ENCODE measurements around the gene RAP2B. TPM values are rescaled to one million over a fixed set of nuclear protein-coding genes. Genes with fewer than 3 reads are reported as not detected.
A peak's percentile ranks its signal among the peaks of the same experiment; 100 is the strongest.

RAP2B gene
- polyA plus RNA-seq, 3 donors = 17.5 to 35.5 (median 24.7) TPM

DNA sequence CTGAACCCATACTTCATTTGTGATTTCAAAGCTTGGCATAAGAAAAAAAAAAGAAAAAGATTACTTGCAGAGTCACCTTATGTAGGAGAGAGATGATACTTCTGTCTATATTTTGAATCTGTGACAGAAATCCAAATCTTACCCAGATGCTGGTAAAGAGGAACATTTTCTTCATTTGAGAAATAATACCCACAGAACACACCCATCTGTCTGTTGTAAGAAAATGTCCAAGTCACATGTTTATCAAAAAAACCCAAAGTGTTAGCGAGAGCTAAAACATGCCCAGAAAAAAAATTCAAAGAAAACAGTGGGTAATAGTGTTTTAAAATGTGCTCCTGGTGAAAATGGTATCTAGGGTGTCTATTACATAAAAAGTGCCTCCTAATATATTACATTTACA lies 18.0 kb upstream of the RAP2B start:
- Histone ChIP-seq H2AFZ (ENCODE audit: insufficient read depth, low read depth, low read length, poor library complexity, severe bottlenecking) (no peak overlapping the region), H3K9me3 (replicated peaks in 1 of 2; ENCODE audit: control insufficient read depth in 1 of 2, insufficient read depth in 1 of 2, low read length in 2 of 2) (no peaks in the 10 kb centered on the region), H4K20me1 (ENCODE audit: insufficient read depth, low read length) (no peaks in the 10 kb centered on the region), H3K79me2 (ENCODE audit: insufficient read depth, low read length) (no peaks in the 10 kb centered on the region), H3K36me3 (replicated peaks in 1 of 2; ENCODE audit: control insufficient read depth in 1 of 2, insufficient read depth in 2 of 2, low read length in 2 of 2) (no peaks in the 10 kb centered on the region), H3K4me1 (ENCODE audit: control insufficient read depth in 1 of 2, insufficient read depth in 2 of 2, low read length in 2 of 2) (peaks cover 14 to 33% of the 10 kb centered on the region in 2 donors), H3K9ac (ENCODE audit: insufficient read depth, low read length, poor library complexity, severe bottlenecking) (no peak overlapping the region), H3K27me3 (ENCODE audit: control insufficient read depth in 2 of 2, insufficient read depth in 2 of 2, low read length in 2 of 2) (no peaks in the 10 kb centered on the region), H3K4me3 (replicated peaks in 1 of 3; ENCODE audit: low read depth in 2 of 3, low read length in 3 of 3) (peak overlapping the region in 1 of 3 experiments; percentile 24), H3K27ac (ENCODE audit: low read depth in 1 of 2, low read length in 2 of 2) (peak overlapping the region in 1 of 2 donors; percentile 44), H3K4me2 (replicated peaks; ENCODE audit: extremely low read depth, low read length, poor library complexity, severe bottlenecking) (peak overlapping the region; percentile 47)
- DNase-seq = peak in 2 of 3 donors; percentile 21 to 33
- TF ChIP-seq, protein P1, sequence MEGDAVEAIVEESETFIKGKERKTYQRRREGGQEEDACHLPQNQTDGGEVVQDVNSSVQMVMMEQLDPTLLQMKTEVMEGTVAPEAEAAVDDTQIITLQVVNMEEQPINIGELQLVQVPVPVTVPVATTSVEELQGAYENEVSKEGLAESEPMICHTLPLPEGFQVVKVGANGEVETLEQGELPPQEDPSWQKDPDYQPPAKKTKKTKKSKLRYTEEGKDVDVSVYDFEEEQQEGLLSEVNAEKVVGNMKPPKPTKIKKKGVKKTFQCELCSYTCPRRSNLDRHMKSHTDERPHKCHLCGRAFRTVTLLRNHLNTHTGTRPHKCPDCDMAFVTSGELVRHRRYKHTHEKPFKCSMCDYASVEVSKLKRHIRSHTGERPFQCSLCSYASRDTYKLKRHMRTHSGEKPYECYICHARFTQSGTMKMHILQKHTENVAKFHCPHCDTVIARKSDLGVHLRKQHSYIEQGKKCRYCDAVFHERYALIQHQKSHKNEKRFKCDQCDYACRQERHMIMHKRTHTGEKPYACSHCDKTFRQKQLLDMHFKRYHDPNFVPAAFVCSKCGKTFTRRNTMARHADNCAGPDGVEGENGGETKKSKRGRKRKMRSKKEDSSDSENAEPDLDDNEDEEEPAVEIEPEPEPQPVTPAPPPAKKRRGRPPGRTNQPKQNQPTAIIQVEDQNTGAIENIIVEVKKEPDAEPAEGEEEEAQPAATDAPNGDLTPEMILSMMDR (IDR thresholded peaks at IDR 0.05) = no peak
- peaks cover 0 to 3% (median 0%) of the 10 kb centered on the region in 3 donors for H3K27me3 Mint-ChIP-seq (ENCODE audit: low read depth in 3 of 3)
- WGBS (ENCODE audit: insufficient coverage) = no CpG with 5 or more reads among the region's 1 CpG
- no peaks in the 10 kb centered on the region for H3K36me3 Mint-ChIP-seq
- H3K4me3 Mint-ChIP-seq = no peak overlapping the region
- intact Hi-C loops (cut with micrococcal nuclease) = no loop called here
- H3K4me1 Mint-ChIP-seq = peaks cover 26% of the 10 kb centered on the region
- peaks cover 0 to 5% (median 0%) of the 10 kb centered on the region in 7 donors for H3K9me3 Mint-ChIP-seq
- H3K27ac Mint-ChIP-seq = peak overlapping the region in 6 of 7 donors; percentile 12 to 70 (median 44)

- H3K4me2 ChIP-seq (replicated peaks; ENCODE audit: extremely low read depth, low read length, poor library complexity, severe bottlenecking) = peak overlapping the region; percentile 47
- H3K27me3 Mint-ChIP-seq (ENCODE audit: low read depth in 3 of 3) = peaks cover 0 to 3% (median 0%) of the 10 kb centered on the region in 3 donors
These were observed 17.2 kb upstream of the RAP2B start for GRCh38 chr3:153144779-153145178.

More at GRCh38 chr3:153144779-153145178, 17.2 kb upstream of the RAP2B start:
- no CpG with 5 or more reads among the region's 1 CpG for WGBS (ENCODE audit: insufficient coverage)
- H3K36me3 ChIP-seq (replicated peaks in 1 of 2; ENCODE audit: control insufficient read depth in 1 of 2, insufficient read depth in 2 of 2, low read length in 2 of 2) = no peaks in the 10 kb centered on the region
- H2AFZ ChIP-seq (ENCODE audit: insufficient read depth, low read depth, low read length, poor library complexity, severe bottlenecking) = no peak overlapping the region
- Mint-ChIP-seq H3K4me1 (peaks cover 23% of the 10 kb centered on the region), H3K36me3 (no peaks in the 10 kb centered on the region), H3K4me3 (no peak overlapping the region), H3K27ac (peak overlapping the region in 1 of 7 donors; percentile 41), H3K9me3 (peaks cover 0 to 5% (median 2%) of the 10 kb centered on the region in 7 donors)
- H3K27me3 ChIP-seq (ENCODE audit: control insufficient read depth in 2 of 2, insufficient read depth in 2 of 2, low read length in 2 of 2) = no peaks in the 10 kb centered on the region
- no peak overlapping the region for H3K27ac ChIP-seq (ENCODE audit: low read depth in 1 of 2, low read length in 2 of 2)
- no peak for DNase-seq
- no peak overlapping the region for H3K9ac ChIP-seq (ENCODE audit: insufficient read depth, low read length, poor library complexity, severe bottlenecking)
- H4K20me1 ChIP-seq (ENCODE audit: insufficient read depth, low read length) = no peaks in the 10 kb centered on the region
- H3K4me1 ChIP-seq (ENCODE audit: control insufficient read depth in 1 of 2, insufficient read depth in 2 of 2, low read length in 2 of 2) = peaks cover 9 to 25% of the 10 kb centered on the region in 2 donors
- no peaks in the 10 kb centered on the region for H3K9me3 ChIP-seq (replicated peaks in 1 of 2; ENCODE audit: control insufficient read depth in 1 of 2, insufficient read depth in 1 of 2, low read length in 2 of 2)
- H3K4me3 ChIP-seq (replicated peaks in 1 of 3; ENCODE audit: low read depth in 2 of 3, low read length in 3 of 3) = peak overlapping the region in 1 of 3 experiments; percentile 24
- TF ChIP-seq, protein P1 (IDR thresholded peaks at IDR 0.05) = no peak
- H3K79me2 ChIP-seq (ENCODE audit: insufficient read depth, low read length) = no peaks in the 10 kb centered on the region
- intact Hi-C loops (cut with micrococcal nuclease) = no loop called here
